HG02943 (cell line): ENCODE data around the gene SMIM22.
A peak's percentile ranks its signal among the peaks of the same experiment; 100 is the strongest.

ENCODE experiments used
- ATAC-seq: cut with Tn5 transposase; IDR thresholded peaks from one replicate; pipeline ENCODE4 v1.9.1; 2021; ENCODE audit warnings: mild to moderate bottlenecking, low read depth, moderate library complexity; ENCODE audit not compliant: unreplicated experiment

SMIM22 gene

DNA sequence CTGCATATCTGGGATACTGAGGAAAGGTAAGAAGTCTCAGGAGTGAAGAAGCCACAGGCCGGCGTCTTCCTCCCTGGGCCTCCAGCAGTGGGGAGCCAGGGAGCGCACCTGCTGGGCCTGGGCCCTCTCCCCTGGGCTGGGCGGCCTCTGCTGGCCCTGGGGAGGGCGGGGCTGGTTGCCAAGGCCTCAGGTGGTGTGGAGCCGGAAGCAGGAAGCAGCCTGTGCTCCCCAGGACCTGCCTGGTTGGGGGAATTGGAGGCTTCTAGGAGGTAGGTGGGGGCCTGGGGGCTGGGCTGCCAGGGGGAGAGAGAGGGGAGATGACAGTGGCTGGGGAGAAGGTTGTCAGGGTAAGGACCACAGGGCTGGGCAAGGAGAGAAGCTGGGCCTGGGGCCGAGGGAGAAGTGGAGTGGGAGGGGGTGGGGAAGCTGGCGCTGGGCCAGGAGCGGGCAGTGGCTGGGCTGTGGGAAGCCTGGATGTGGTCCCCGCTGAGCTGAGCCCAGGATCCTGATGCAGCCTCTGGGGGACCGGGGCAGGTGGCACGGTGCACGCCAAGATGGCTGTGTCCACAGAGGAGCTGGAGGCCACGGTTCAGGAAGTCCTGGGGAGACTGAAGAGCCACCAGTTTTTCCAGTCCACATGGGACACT, at the start of gene SMIM22:
Gene SMIM22, plus strand, starts transcription at position 189 of the 647 bp plus-strand sequence. Its CDS starts 366 bp downstream, at position 555.
- ATAC-seq: no peak

- no peak for ATAC-seq
Measured at GRCh38 chr16:4746215-4746614, 49.0 kb upstream of the SMIM22 start.

DNA sequence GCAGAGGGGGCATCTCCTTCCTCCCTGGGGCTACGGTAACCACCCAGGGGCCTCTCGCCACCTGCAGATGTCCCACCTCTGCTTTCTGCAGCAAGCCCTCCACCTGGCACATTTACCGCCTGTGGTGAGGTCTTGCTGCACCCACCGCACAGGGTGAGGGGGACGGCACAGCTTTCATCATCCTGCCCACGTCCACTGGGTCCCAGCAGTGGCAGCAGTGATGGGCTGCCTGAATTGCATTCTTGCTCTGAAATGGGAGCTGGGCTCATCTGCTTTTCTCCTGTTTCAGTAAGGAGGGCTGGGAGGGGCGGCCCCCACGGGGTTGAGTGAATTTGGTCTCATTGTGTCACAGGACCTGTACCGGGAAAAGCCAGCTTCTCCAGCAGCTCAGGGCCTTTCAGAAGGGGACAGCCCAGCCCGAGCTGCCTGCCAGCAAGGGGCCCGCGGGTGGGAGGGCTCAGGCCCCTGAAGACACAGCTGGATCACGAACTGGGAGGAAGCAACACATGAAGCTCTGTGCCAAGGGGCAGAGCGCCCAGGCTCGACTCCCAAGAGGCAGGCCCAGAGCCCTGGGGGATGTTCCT, 48.1 kb upstream of the SMIM22 start:
- no peak for ATAC-seq

- no peak for ATAC-seq
Measured at GRCh38 chr16:4747906-4748681, 47.1 kb upstream of the SMIM22 start.

- ATAC-seq: no peak
Measured at GRCh38 chr16:4748682-4749411, 46.3 kb upstream of the SMIM22 start.

DNA sequence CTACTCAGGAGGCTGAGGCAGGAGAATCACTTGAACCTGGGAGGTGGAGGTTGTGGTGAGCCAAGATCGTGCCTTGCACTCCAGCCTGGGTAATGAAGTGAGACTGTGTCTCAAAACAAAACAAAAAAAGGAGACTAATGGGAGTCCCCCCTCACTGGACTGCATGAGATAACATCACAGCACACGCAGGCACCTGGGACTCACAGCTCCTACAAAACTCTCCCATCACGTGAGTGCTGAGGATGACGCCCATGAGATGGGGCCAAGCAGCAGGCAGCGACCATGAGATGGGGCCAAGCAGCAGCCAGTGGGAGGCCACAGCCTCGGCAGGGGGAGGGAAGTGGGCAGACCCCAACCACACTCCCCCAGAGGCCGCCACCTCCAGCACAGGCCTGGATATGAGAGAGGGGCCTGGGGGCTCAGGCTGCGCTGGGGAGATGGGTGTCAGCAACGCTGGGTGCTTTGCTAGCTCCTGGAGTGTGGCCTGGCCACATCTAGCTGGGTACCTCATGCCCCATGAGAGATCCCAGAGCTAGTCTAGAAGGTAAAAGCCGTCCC, 45.4 kb upstream of the SMIM22 start:
- ATAC-seq: no peak

- ATAC-seq: no peak
Measured at GRCh38 chr16:4750896-4751295, 44.3 kb upstream of the SMIM22 start.

DNA sequence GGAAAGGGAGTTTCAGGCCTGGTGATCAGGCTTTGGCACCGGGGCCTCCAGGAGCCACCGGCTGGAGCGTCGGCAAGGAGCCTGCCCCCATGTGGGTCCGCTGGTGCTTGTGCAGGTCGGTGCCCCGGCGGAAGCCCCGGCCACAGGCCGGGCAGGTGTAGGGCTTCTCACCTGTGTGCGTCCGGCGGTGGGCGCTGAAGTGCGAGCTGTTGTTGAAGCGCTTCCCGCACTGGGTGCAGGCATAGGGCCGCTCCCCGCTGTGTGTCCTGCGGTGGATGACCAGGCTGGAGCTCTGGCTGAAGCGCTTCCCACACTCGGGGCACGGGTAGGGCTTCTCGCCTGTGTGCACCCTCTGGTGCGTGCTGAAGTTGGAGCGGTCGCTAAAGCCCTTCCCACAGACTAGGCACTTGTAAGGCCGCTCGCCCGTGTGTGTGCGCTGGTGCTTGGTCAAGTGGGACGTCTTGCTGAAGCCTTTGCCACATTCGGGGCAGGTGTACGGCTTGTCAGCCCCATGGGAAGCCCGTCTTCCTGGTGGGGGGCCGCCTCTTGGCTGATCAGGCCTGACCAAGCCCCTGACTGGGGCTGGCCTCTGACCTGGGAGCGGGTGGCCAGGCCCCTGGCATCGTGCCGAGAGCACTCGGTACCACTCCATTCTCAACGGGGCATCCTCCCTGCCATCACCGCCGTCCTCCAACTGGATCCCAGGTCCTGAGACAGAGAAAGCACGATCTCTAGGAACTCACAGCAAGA, 42.6 kb upstream of the SMIM22 start:
- no peak for ATAC-seq

GRCh38 chr16:4753227-4753626, 41.9 kb upstream of the SMIM22 start:
- no peak for ATAC-seq

GRCh38 chr16:4754865-4755264, 40.3 kb upstream of the SMIM22 start:
- no peak for ATAC-seq

DNA sequence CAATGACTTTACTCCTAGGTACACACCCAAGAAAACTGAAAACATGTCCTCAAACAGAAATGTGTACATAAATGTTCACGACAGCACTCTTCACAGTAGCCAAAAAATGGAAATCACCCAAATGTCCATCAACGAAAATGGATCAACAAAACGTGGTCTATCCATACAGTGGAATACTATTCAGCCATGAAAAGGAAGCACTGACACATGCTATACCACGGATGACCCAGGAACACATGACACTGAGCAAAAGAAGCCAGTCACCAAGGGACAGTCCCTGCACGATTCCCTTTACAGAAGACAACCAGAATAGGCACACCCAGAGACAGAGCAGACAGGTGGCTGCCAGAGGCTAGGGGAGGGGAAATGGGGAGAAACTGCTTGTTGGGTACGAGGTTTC, 39.5 kb upstream of the SMIM22 start:
- no peak for ATAC-seq

DNA sequence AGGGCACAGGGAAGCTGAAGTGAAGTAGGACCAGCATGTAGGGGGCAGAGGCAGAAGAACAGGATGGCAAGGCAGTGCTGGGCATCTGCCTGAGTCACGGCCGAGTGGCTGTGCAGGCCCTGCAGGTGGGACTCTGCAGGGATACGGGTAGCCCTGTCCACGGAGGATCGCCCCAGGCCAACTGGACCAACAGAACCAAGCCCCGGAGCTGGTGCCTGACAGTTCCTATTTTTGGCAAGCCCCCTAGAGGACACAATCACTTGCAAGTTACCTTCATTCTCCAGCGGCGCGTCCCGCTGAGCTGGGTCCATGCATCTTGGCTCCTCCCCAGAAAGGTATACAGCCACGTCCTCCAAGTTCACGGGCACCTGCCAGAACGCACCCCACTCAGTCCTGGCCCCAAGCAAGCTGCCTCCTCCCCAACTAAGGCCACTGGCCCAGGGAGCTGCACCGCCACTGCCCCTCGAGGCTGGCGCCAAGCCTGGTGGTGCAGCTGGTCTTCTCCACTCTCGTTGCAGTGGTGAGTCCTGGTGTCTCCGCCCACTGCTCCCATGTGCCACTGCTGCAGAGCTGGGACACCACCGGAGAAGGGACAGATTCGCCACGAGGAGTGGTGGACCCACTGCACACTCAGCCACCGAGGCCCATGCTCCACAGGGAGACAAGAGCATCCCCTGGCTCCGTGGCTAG, 34.8 kb upstream of the SMIM22 start:
- ATAC-seq: no peak

DNA sequence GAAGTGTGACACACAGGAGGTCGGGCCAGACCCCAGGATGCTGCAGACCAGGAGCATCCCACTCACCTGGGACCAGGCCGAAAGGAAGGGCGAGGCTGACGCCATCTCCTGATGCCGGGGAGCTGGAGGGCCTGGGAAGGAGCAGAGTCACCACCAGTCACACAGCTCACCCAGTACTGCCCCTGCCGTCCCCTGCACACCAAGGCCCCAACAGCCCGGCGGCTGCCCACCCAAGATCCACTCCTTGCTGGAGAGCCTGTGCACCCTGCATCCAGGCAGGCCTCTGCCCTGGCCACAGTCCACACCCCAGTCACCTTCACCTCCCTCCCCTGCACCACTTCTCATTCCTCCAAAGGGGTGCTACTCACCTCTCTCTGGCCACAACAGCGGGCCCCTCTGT, 33.0 kb upstream of the SMIM22 start:
- ATAC-seq: no peak

DNA sequence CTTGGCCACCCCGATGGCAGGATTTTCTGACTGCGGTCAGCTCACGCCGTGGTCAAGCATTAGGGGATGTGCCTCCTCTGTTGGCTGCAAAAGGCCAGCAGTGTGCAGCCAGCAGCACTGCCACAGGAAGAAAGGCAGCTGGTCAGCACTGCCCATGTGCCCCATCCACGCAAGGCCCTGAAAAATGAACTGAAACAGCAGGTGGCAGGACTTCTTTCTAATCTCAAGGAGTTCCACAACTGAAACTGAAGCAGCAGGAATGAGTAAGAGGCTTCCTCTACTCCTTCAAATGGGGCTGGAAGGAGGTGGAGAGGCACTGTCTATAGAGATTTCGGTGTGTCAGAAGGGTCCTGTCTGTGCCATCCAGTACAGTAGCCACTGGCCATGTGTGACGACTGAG, 31.4 kb upstream of the SMIM22 start:
- ATAC-seq: no peak

- no peak for ATAC-seq
Measured at GRCh38 chr16:4765511-4766474, 29.4 kb upstream of the SMIM22 start.

GRCh38 chr16:4766875-4767628, 28.1 kb upstream of the SMIM22 start, which contains the start of gene ZNF500:
ZNF500 (minus strand) TSS chr16:4767162; CDS start chr16:4765978, 1,184 bp downstream.
- peak; percentile 78 for ATAC-seq

DNA sequence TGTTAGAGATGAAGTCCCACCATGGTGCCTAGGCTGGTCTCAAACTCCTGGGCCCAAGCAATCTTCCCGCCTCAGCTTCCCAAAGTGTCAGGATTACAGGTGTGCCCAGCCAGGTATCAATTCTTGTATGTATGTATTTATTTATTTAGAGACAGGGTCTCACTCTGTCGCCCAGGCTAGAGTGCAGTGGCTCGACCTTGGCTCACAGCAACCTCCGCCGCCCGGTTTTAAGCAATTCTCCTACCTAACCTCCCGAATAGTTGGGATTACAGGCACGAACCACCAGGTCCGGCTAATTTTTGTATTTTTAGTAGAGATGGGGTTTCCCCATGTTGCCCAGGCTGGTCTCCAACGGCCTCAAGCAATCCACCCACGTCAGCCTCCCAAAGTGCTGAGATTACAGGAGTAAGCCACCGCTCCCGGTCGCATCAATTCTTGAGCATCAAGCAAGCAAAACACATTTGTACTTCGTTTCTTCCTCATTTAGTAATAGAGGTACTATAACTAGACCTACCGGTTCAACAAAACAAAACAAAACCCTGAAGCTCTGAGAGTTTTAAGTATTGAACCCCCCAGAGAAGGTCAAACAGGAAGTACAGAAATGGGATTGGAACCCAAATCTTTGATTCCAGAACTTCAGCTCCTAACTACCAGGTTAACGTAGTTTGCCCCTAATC, 27.2 kb upstream of the SMIM22 start:
- ATAC-seq: no peak
